ENCODE results near the gene SNTG2. TPM values are rescaled to one million over a fixed set of nuclear protein-coding genes. Genes with fewer than 3 reads are reported as not detected.

Gene SNTG2
- total and polyA plus RNA-seq, 4 donors = not detected

DNA sequence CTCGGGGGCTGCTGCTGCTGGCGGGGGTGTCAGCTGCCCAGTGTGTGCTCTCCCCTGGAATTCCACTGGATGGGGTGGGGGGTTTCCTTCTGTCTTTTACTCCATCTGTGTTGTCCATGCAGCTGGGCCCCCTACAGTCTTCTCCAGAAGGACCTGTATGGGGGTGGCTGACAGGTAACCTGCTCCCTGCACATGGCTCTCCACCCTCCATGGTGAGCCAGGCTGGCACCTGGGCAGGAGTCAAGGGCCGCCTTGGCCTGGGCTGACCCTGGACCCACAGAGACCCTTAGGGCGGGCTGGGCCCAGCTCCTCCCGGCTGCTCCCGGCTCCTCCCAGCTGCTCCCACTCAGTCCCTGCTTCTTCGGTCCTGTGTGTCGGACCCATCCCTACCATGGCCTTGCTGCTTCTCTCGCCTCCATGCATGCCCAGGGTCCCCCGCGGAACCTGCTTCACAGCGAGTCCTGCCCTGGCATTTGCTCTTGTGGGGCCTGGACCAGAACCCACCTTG is 15.0 kb downstream of the SNTG2 start:
- 77% methylated on average over 12 of the region's 12 CpGs for WGBS
- TF ChIP-seq RXRA (IDR thresholded peaks at IDR 0.05) (no peak), YY1 (IDR thresholded peaks at IDR 0.05) (no peak), FOXA1 (IDR thresholded peaks at IDR 0.05) (no peak), HNF4A (conservative IDR thresholded peaks at IDR 0.05) (no peak), NR2F2 (IDR thresholded peaks at IDR 0.05) (no peak), HNF4G (IDR thresholded peaks at IDR 0.05) (no peak), RAD21 (IDR thresholded peaks at IDR 0.05) (no peak), TAF1 (conservative IDR thresholded peaks at IDR 0.05) (no peak), FOXA2 (IDR thresholded peaks at IDR 0.05) (no peak)
- TF ChIP-seq, protein P1, sequence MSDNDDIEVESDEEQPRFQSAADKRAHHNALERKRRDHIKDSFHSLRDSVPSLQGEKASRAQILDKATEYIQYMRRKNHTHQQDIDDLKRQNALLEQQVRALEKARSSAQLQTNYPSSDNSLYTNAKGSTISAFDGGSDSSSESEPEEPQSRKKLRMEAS (IDR thresholded peaks at IDR 0.05) = no peak
- no peak for DNase-seq (ENCODE audit: low spot score)
- H3K9ac ChIP-seq (ENCODE audit: low read depth in 1 of 2, low read length in 2 of 2) = no peak overlapping the region
- H3K4me3 ChIP-seq (ENCODE audit: low read depth in 1 of 3, low read length in 3 of 3) = no peak overlapping the region
- no peaks in the 10 kb centered on the region for H3K4me1 ChIP-seq (ENCODE audit: control insufficient read depth in 4 of 4, insufficient read depth in 4 of 4, low read length in 3 of 4)
- no peaks in the 10 kb centered on the region for H3K36me3 ChIP-seq (ENCODE audit: control insufficient read depth in 4 of 4, insufficient read depth in 3 of 4, low read depth in 1 of 4, low read length in 3 of 4)
- peaks cover 0 to 6% (median 3%) of the 10 kb centered on the region in 4 donors for H3K27me3 ChIP-seq (ENCODE audit: control insufficient read depth in 4 of 4, insufficient read depth in 4 of 4, low read length in 3 of 4)
- no peak overlapping the region for H3K27ac ChIP-seq (ENCODE audit: low read depth in 1 of 2, low read length in 2 of 2)
- H3K9me3 ChIP-seq (ENCODE audit: control insufficient read depth in 4 of 4, low read length in 3 of 4) = peaks cover 0 to 4% (median 1%) of the 10 kb centered on the region in 4 donors

DNA sequence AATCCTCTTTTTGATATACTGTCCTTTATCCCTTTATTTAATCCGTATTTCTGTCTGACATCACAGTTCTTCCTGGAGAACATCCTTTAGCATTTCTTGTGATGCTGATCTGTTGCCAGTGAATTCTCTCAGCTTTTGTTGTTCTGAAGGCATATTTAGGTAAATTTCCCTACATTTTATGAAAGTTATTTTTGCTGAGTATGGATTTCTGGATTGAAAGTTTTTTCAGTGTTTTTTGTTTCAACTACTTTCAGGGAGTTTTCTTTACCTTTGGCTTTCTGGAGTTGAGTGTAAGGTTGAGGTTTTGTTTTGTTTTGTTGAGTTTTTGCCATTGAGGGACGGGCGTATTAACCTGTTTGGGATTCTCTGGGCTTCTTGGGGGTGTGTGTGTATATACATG is 22.5 kb downstream of the SNTG2 start:
- DNase-seq (ENCODE audit: low spot score) = no peak
- Histone ChIP-seq H3K4me1 (ENCODE audit: control insufficient read depth in 4 of 4, insufficient read depth in 4 of 4, low read length in 3 of 4) (no peaks in the 10 kb centered on the region), H3K27ac (ENCODE audit: low read depth in 1 of 2, low read length in 2 of 2) (no peak overlapping the region), H3K9ac (ENCODE audit: low read depth in 1 of 2, low read length in 2 of 2) (no peak overlapping the region), H3K4me3 (ENCODE audit: low read depth in 1 of 3, low read length in 3 of 3) (no peak overlapping the region), H3K27me3 (ENCODE audit: control insufficient read depth in 4 of 4, insufficient read depth in 4 of 4, low read length in 3 of 4) (peaks cover 0 to 6% (median 3%) of the 10 kb centered on the region in 4 donors), H3K9me3 (ENCODE audit: control insufficient read depth in 4 of 4, low read length in 3 of 4) (peaks cover 0 to 5% (median 2%) of the 10 kb centered on the region in 4 donors), H3K36me3 (ENCODE audit: control insufficient read depth in 4 of 4, insufficient read depth in 3 of 4, low read depth in 1 of 4, low read length in 3 of 4) (no peaks in the 10 kb centered on the region)
- 83% methylated on average over 3 of the region's 3 CpGs for WGBS
- TF ChIP-seq EGR1 (IDR thresholded peaks at IDR 0.05; ENCODE audit: low read depth in 2 of 2) (no peak), SP1 (IDR thresholded peaks at IDR 0.05) (no peak), RXRA (IDR thresholded peaks at IDR 0.05) (no peak), HNF4G (IDR thresholded peaks at IDR 0.05) (no peak), NR2F2 (IDR thresholded peaks at IDR 0.05) (no peak), GABPA (IDR thresholded peaks at IDR 0.05 in 1 of 2, conservative IDR thresholded peaks at IDR 0.05 in 1 of 2) (no peak)
- TF ChIP-seq, protein P2, sequence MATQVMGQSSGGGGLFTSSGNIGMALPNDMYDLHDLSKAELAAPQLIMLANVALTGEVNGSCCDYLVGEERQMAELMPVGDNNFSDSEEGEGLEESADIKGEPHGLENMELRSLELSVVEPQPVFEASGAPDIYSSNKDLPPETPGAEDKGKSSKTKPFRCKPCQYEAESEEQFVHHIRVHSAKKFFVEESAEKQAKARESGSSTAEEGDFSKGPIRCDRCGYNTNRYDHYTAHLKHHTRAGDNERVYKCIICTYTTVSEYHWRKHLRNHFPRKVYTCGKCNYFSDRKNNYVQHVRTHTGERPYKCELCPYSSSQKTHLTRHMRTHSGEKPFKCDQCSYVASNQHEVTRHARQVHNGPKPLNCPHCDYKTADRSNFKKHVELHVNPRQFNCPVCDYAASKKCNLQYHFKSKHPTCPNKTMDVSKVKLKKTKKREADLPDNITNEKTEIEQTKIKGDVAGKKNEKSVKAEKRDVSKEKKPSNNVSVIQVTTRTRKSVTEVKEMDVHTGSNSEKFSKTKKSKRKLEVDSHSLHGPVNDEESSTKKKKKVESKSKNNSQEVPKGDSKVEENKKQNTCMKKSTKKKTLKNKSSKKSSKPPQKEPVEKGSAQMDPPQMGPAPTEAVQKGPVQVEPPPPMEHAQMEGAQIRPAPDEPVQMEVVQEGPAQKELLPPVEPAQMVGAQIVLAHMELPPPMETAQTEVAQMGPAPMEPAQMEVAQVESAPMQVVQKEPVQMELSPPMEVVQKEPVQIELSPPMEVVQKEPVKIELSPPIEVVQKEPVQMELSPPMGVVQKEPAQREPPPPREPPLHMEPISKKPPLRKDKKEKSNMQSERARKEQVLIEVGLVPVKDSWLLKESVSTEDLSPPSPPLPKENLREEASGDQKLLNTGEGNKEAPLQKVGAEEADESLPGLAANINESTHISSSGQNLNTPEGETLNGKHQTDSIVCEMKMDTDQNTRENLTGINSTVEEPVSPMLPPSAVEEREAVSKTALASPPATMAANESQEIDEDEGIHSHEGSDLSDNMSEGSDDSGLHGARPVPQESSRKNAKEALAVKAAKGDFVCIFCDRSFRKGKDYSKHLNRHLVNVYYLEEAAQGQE (IDR thresholded peaks at IDR 0.05) = no peak
- TF ChIP-seq, protein P3, sequence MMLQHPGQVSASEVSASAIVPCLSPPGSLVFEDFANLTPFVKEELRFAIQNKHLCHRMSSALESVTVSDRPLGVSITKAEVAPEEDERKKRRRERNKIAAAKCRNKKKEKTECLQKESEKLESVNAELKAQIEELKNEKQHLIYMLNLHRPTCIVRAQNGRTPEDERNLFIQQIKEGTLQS (IDR thresholded peaks at IDR 0.05) = no peak

DNA sequence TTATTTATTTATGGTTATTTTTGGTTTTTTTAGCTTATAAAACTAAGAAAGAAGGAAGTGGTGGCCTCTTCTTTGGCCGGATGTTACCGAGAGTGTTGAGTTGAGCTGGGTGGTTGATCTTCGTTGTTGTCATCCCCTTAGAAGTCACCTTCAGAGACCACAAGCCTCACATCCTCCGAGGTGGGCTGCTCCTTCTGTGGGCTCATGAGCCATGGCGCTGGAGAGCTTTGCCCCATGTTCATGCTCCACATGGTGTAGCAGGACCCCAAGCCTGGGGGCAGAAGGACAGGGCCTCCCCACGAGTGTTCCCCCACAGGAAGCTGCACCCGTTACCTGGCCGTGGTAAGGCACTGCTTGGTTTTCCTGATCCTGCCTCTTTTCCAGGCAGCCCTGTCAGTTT is 23.4 kb downstream of the SNTG2 start:
- TF ChIP-seq GABPA (IDR thresholded peaks at IDR 0.05 in 1 of 2, conservative IDR thresholded peaks at IDR 0.05 in 1 of 2) = no peak
- no peak for TF ChIP-seq HNF4G (IDR thresholded peaks at IDR 0.05)
- DNase-seq (ENCODE audit: low spot score) = no peak
- peaks cover 0 to 3% (median under 1%) of the 10 kb centered on the region in 4 donors for H3K9me3 ChIP-seq (ENCODE audit: control insufficient read depth in 4 of 4, low read length in 3 of 4)
- no peaks in the 10 kb centered on the region for H3K36me3 ChIP-seq (ENCODE audit: control insufficient read depth in 4 of 4, insufficient read depth in 3 of 4, low read depth in 1 of 4, low read length in 3 of 4)
- no peaks in the 10 kb centered on the region for H3K4me1 ChIP-seq (ENCODE audit: control insufficient read depth in 4 of 4, insufficient read depth in 4 of 4, low read length in 3 of 4)
- no peak overlapping the region for H3K9ac ChIP-seq (ENCODE audit: low read depth in 1 of 2, low read length in 2 of 2)
- no peak overlapping the region for H3K27ac ChIP-seq (ENCODE audit: low read depth in 1 of 2, low read length in 2 of 2)
- no peak overlapping the region for H3K4me3 ChIP-seq (ENCODE audit: low read depth in 1 of 3, low read length in 3 of 3)
- H3K27me3 ChIP-seq (ENCODE audit: control insufficient read depth in 4 of 4, insufficient read depth in 4 of 4, low read length in 3 of 4) = peaks cover 0 to 6% (median 1%) of the 10 kb centered on the region in 4 donors
- 51% methylated on average over 8 of the region's 8 CpGs for WGBS
